22Rv1 (cell line): ENCODE measurements around the gene LRMDA.

Experiments
- ZFX ChIP-seq: fragments of 450-650 bp; IDR thresholded peaks from 2 replicates; pipeline ENCODE4 v1.6.1; 2017; ENCODE audit warnings: antibody characterized with exemption, borderline replicate concordance
- TF ChIP-seq, protein P1 (sequence below): fragments of 450-650 bp; IDR thresholded peaks from 2 replicates; pipeline ENCODE4 v1.5.1; 2017; ENCODE audit warnings: mild to moderate bottlenecking

DNA sequence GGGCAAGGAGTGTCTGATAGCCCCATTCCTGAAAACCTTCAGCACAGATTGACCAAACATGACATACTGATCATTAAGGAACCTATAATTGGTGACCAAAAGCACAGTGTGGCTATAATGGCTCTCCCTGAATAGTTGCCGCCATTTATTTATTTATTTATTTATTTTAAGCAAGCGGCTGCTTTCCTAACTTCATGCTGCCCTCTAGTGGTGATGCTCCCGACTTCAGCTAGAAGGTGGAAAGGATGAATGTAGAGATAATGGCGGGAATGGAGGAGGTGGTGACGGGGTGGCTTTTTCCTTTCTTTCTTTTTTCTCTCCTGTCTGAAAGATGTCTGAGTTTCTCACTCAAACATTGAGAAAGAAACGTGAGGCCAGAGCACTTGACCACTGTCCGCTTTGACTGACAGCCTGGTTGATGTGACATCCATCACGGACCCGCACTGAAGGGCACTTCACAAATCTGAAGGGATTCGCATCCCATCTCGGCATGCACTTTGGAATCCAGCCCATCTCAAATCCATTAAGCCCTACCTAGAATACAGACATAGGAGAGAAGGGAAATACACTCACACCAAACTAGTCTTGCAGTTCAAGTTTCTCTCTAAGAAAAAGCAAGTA, 1116.0 kb downstream of the LRMDA start:
- TF ChIP-seq, protein P1, sequence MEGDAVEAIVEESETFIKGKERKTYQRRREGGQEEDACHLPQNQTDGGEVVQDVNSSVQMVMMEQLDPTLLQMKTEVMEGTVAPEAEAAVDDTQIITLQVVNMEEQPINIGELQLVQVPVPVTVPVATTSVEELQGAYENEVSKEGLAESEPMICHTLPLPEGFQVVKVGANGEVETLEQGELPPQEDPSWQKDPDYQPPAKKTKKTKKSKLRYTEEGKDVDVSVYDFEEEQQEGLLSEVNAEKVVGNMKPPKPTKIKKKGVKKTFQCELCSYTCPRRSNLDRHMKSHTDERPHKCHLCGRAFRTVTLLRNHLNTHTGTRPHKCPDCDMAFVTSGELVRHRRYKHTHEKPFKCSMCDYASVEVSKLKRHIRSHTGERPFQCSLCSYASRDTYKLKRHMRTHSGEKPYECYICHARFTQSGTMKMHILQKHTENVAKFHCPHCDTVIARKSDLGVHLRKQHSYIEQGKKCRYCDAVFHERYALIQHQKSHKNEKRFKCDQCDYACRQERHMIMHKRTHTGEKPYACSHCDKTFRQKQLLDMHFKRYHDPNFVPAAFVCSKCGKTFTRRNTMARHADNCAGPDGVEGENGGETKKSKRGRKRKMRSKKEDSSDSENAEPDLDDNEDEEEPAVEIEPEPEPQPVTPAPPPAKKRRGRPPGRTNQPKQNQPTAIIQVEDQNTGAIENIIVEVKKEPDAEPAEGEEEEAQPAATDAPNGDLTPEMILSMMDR, result peak; percentile 81
- no peak for TF ChIP-seq ZFX
